Femur (tissue), 1 donor: Measurements from ENCODE around the gene NFS1.

Source experiments
- DNase-seq: peaks from one replicate; pipeline ENCODE4 v3.0.0-alpha.2; 2017

Gene NFS1

GRCh38 chr20:35669221-35669620, 29.9 kb downstream of the NFS1 start:
- no peak for DNase-seq

DNA sequence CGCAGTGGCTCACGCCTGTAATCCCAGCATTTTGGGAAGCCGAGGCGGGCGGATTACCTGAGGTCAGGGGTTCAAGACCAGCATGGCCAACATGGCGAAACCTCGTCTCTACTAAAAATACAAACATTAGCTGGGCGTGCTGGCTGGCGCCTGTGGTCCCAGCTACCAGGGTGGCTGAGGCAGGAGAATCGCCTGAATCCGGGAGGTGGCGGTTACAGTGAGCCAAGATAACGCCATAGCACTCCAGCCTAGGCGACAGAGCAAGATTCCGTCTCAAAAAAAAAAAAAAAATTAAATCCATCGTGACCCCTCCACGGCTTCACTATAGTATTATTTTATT, 33.2 kb downstream of the NFS1 start:
- DNase-seq, result no peak

DNA sequence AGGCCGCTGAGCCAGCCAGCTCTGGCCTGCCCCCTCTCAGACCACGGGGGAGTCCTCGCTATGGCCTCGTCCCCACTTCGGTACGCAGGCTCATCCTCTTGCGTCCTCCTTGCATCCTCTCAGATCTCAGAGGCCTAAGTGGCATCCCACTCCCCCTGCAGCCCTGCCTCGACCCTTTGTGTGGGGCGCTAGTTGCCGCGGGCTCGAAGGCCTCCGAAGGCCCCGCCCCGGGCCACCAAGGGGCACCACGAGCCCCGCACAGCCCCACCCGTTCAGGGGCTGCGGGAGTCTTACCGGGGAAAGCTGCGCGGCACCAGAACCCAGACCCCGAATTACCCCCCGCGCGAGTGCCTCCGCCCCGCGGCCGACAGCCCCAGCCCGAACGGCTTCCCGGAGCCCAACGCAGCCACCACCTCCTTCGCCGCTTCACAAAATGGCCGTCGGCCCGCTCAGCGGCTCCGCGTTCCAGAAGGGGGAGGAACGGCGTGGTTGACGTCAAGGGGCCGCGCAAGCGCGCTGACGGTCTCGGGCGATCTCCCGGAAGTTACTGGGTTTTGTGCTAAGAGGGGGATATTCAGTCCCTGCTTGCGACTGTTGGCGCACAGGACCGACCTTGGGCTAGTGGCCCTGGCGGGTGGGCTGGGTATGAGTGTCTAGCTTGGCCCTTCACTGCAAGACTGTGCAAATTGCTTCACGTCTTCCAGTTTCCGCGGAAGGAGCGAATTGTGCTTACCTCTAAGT, 34.5 kb downstream of the NFS1 start, which contains the start of the genes CPNE1 and RBM12:
Gene CPNE1 (minus strand): TSS at position 435 of the 741 bp plus-strand sequence. CDS start 31,977 bp downstream, outside the sequence.
Gene RBM12 (minus strand): TSS at position 435 of the 741 bp plus-strand sequence. CDS start 9,578 bp downstream, outside the sequence.
- DNase-seq, result peak; percentile 96

GRCh38 chr20:35663516-35664465, 35.4 kb downstream of the NFS1 start:
- peak; percentile 53 for DNase-seq

DNA sequence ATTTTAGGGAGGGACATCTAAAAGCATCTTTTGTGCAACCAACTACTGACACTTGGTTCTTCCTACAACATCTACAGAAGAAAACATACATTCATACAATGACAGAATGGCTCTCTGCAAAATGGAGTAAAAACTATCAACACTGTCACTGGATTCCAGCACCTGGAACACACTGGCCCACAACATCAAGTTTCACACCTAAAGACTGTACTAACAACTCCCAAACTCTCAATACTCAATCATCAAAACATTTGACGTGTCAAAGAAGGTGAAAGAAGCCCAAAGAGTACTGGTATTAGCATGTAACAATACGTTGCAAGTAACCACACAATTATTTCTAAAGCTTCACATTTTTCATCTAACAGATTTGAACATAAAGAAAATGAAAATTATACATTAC, 36.6 kb downstream of the NFS1 start:
- DNase-seq, result no peak

DNA sequence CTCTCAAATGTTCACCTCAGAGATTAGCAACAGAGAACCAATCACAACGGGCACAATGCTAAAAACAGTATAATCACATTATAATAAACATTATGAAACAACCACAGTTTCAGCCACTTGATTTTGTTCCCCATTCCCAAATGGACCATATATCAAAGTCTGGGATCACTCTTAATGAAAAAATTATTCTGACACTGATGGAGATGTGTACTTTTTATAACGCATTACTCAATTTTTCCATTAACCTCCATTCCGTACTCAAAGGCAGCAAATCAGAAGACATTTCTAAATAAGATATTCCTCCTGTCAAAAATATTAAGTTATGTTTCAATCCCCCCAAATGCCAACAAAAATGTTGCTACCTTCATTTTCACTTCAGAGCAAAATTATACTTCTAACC, 37.2 kb downstream of the NFS1 start:
- no peak for DNase-seq

DNA sequence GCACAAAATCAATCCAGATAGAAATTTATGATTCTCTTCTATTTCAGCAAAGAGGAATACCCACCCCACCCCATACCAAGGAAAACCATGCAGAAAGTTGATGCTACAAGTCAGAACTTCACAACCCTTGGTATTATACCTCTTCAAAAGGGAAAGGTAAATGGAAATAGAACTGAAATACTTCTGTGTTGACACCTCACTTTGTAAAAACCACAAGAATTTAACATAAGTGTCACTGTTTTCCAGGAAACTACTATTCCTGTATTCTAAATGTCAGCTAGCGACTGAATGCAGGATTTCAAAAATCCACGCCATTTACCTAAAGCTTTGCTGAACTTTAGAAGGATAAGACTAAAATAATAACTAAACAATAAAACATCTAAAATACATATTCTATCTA, 38.1 kb downstream of the NFS1 start:
- DNase-seq, result no peak

DNA sequence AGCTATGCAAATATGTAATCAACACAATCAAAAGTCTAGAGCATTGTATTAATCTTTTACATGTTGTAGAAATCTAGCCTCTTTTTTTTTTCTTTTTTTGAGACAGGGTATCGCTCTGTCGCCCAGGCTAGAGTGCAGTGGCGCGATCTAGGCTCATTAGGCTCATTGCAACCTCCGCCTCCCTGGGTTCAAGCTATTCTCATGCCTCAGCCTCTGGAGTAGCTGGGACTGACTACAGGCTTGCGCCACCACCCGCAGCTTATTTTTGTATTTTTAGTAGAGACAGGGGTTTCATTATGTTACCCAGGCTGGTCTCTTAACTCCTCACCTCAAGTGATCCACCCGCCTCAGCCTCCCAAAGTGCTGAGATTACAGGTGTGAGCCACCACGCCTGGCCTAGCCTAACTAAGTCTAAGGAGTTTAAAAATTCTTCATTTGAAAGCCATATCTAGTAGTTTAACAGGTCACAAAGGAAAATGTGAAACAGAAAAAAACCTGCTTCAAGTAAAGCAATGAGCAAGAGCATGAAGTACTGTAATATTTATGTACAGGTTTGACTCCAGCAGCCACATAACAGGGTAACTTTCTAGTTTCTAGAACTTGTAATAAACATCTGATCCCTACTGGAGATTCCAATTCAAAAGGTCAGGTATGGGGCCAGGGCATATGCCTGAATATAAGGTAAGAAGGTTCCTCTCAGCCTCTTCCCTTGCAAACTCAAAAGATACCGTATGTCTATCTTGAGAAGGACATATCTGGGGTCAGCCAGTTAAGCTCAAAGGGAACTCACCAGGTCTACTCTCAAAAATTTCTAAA, 38.8 kb downstream of the NFS1 start:
- no peak for DNase-seq

DNA sequence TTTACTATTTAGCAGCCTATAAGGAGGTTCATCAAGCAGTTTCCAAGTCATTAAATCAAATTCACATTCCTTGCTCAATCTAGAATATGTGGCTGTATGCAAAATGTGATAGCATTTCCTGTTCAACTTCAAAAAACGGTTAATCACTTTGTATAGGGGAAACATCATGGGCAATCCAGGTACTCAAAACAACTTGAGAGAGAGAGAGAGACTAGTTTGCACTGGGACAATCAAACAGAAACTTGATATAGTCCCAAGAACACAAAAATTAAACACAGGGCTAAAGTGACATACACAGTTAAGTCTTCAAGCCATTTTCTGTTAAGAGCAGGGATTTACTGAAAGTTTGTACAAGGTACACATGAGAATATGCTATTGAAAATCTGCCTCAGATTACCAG, 41.9 kb downstream of the NFS1 start:
- no peak for DNase-seq

DNA sequence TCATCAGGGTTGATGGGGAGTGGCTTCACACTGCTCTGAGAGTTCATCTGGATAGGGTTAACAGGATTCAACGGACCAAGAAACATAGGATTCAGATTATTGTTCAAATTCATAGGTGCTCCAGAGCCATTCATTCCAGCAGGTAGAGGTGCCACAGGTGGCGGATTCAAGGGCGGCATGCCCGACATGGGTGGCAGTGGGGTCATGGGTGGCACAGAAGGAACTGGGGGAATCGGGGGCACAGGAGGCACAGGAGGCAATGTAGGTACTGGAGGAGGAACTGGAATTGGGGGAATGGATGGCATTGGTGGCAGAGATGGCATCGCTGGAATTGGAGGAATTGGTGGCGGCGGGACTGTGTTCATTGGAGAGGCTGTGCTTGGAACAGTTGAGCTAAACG, 44.7 kb downstream of the NFS1 start:
- no peak for DNase-seq

- no peak for DNase-seq
These were observed 45.3 kb downstream of the NFS1 start for GRCh38 chr20:35653893-35654292.

GRCh38 chr20:35653430-35653734, 45.8 kb downstream of the NFS1 start:
- no peak for DNase-seq

DNA sequence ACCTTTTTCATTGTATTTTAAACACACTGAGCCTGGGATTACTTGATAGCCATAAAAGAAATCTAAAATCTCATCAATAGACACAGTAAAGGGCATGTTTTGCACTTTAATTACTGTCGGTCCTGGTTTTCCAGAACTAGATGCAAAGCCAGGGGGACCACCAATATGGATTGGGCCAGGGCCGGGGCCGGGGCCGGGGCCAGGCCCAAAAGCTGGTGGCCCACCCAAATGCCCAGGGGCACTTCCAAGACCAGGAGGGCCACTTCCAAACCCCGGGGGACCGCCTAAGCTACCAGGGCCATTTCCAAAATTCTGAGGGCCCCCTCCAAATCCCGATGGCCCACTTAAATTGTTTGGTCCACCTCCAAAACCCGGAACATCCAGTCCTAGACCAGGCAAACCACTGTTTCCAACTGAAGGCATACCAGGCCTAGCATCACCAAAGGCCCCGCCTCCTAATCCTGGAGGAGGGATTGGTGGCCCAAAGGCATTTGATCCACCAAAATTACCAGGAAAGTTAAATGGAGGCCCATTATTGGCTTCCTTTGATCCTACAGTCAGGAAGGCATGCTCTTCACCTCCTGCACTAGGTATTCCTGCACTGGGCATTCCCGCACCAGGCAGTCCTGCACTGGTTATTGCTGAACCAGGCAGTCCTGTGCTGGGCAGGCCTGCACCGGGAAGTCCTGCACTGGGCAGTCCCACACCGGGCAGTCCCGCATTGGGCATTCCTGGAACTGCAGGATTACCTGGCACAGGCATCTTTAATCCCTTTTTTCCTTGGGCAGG, 46.3 kb downstream of the NFS1 start:
- DNase-seq, result no peak

GRCh38 chr20:35651958-35652357, 47.2 kb downstream of the NFS1 start:
- no peak for DNase-seq

GRCh38 chr20:35650632-35651031, 48.5 kb downstream of the NFS1 start:
- no peak for DNase-seq

GRCh38 chr20:35648836-35649235, 50.3 kb downstream of the NFS1 start:
- no peak for DNase-seq

DNA sequence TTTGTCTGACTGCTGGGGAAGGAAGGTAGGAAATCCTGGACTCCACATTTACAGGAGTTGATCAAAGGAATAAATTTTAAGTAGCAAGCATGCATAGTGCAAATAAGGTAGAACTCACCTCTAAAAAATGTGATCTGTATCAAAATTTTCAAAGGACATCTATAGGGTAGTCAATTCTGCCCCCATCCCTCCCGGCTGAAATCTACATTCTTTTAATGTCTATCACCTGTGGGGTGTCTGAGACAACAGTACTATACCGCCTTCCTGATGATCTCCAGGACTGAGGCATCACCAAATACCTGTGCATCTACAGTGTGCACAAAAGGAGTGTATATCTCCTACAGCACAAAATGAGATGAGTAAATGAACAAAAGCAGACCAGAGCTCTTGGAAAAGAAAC, 54.3 kb downstream of the NFS1 start:
- no peak for DNase-seq

- DNase-seq, result no peak
These were observed 56.1 kb downstream of the NFS1 start for GRCh38 chr20:35643045-35643444.

- no peak for DNase-seq
These were observed 57.4 kb downstream of the NFS1 start for GRCh38 chr20:35641743-35642142.

GRCh38 chr20:35640724-35641123, 58.4 kb downstream of the NFS1 start:
- no peak for DNase-seq

DNA sequence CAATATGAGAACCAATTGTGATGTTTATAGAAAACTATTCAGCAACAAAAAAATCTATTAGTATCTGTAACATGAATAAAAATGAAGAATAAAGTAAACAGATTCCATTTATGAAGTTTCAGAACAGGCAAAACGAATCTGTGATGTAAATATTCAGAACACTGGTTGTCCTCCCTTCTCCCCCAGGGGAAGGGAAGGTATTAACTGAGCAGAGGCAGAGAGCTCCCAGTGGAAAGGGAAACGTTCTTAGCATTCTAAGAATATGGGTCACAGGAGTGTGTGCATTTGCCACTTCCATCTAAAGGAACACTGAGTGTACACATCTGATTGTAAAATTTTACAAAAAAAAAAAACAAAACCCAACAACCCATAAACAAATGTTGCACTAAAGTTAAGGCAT, 60.4 kb downstream of the NFS1 start:
- no peak for DNase-seq

- no peak for DNase-seq
These were observed 61.9 kb downstream of the NFS1 start for GRCh38 chr20:35637276-35637675.
